Naive thymus-derived CD8-positive, alpha-beta T cell (primary cell): ENCODE results near the gene SMAD5. TPM values are rescaled to one million over a fixed set of nuclear protein-coding genes. Genes with fewer than 3 reads are reported as not detected.

Experiments used
- ATAC-seq, 2 donors: fragments of 150-1000 bp; cut with Tn5 transposase in 1 of 2; sonication (Bioruptor Pico), chemical (Tn5 transposase) in 1 of 2; 1 replicate in 1 of 2; 2 replicates in 1 of 2; pipeline ENCODE4 v1.10.0; 2021; ENCODE audit warnings: mild to moderate bottlenecking in 2 of 2, moderate library complexity in 2 of 2
- POLR2A ChIA-PET: fragments of 350-600 bp; sonication (Branson Sonifier 250); formaldehyde crosslinking; loops from one replicate; lab custom pipeline; 2021; ENCODE audit warnings: antibody characterized with exemption; lab: Charles Lee
- DNase-seq, 10 donors: peaks; one replicate each; pipeline versions ENCODE4 v3.0.0 to v3.0.0-alpha.2; 2020 to 2022
- H3K27ac Mint-ChIP-seq, 10 donors: one replicate each; pipeline ENCODE4 v1.8.0; 2020 to 2022; ENCODE audit warnings: mild to moderate bottlenecking in 10 of 10, mixed read lengths in 10 of 10, moderate library complexity in 4 of 10, inconsistent platforms in 1 of 10
- H3K27me3 Mint-ChIP-seq, 5 donors: one replicate each; pipeline ENCODE4 v1.8.0; 2021 to 2022; ENCODE audit warnings: mixed read lengths in 5 of 5
- H3K36me3 Mint-ChIP-seq, 3 donors: one replicate each; pipeline ENCODE4 v1.8.0; 2020 to 2022; ENCODE audit warnings: mixed read lengths in 3 of 3, mild to moderate bottlenecking in 2 of 3, inconsistent platforms in 1 of 3
- H3K4me1 Mint-ChIP-seq, 4 donors: one replicate each; pipeline ENCODE4 v1.8.0; 2021 to 2022; ENCODE audit warnings: mixed read lengths in 4 of 4
- H3K4me3 Mint-ChIP-seq, 10 donors: one replicate each; pipeline ENCODE4 v1.8.0; 2020 to 2022; ENCODE audit warnings: mild to moderate bottlenecking in 10 of 10, mixed read lengths in 10 of 10, moderate library complexity in 6 of 10, inconsistent platforms in 1 of 10
- H3K9me3 Mint-ChIP-seq, 9 donors: one replicate each; pipeline ENCODE4 v1.8.0; 2020 to 2022; ENCODE audit warnings: mixed read lengths in 9 of 9, mild to moderate bottlenecking in 3 of 9, inconsistent platforms in 1 of 9, moderate library complexity in 1 of 9
- polyA plus RNA-seq, 3 donors: library from polyadenylated mRNA; unstranded; fragments of 300-500 nt; fragmentation: Illumina TruSeq; gene quantifications; one replicate each; pipeline ENCODE4 v1.2.3, GENCODE V29; 2021
- total RNA-seq, 8 experiments: library from RNA in 2 of 8; stranded (reverse) in 2 of 8; gene quantifications; one replicate each; pipeline ENCODE4 v1.2.3 and lab custom pipeline; 2021 to 2026

SMAD5 gene
- total and polyA plus RNA-seq, 5 experiments from 2014 or later: 10.8 to 21.5 (median 17.2) TPM

DNA sequence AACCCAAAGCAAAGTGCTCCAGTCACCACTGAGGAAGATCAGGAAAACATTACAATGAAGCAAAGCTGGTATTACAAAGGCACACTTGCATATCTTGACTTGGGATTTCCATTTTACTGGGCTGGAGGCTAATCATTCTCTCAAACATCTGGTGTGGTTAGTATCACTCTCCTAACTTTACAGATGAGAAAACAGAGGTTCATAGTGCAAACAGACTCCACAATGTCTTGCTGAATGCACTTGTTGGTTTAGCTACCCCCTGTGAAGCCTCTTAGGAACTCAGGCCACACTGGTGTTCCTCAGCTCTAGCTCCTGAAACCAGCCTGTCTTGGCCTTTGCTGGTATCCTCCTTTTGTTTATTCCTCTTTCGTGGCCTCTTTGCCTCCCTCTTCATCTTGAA is 29.5 kb upstream of the SMAD5 start:
- POLR2A ChIA-PET: no interaction called here
- Mint-ChIP-seq H3K27ac (no peak overlapping the region), H3K4me3 (no peak overlapping the region), H3K9me3 (no peaks in the 10 kb centered on the region), H3K4me1 (no peaks in the 10 kb centered on the region), H3K27me3 (peaks cover 0 to 7% (median 4%) of the 10 kb centered on the region in 5 donors), H3K36me3 (no peaks in the 10 kb centered on the region)
- DNase-seq (no peak), ATAC-seq (no peak)

DNA sequence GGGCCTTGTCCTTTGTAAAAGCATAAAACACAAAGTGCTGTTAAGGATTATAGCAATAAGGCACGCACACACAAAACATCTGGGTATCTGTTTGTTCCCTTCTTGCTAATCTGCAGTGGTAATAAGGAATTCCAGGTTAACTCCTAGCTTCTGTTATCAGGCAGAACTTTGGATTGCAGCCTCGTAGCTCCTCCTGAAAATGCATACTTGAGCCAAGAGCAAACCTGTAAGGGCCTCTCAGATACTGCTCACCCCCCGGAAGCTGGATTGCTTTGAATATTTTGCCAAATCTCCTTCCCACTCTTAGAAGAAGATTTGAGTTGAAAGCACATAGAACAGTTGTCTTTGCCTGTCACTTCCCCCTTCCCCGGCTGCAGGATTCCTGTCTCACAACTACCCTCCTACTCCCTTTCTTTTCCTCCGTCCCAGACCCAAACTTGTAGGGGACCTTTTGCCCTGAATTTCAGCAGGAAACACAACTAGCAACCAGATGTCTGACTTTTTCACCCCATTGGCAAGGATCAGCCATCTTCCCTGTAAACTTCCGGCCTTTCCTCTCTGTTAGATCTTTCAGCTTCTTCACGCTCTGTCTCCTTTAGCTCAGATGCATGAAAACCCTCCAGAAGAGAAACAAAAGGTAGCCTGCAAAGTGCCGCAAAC is 28.2 kb upstream of the SMAD5 start:
- DNase-seq (no peak), ATAC-seq (no peak)
- H3K27me3 Mint-ChIP-seq: peaks cover 0 to 6% (median 0%) of the 10 kb centered on the region in 5 donors
- H3K36me3 Mint-ChIP-seq: no peaks in the 10 kb centered on the region
- no peaks in the 10 kb centered on the region for H3K4me1 Mint-ChIP-seq
- H3K27ac Mint-ChIP-seq: no peak overlapping the region
- H3K9me3 Mint-ChIP-seq: no peaks in the 10 kb centered on the region
- no peak overlapping the region for H3K4me3 Mint-ChIP-seq
- POLR2A ChIA-PET: no interaction called here

DNA sequence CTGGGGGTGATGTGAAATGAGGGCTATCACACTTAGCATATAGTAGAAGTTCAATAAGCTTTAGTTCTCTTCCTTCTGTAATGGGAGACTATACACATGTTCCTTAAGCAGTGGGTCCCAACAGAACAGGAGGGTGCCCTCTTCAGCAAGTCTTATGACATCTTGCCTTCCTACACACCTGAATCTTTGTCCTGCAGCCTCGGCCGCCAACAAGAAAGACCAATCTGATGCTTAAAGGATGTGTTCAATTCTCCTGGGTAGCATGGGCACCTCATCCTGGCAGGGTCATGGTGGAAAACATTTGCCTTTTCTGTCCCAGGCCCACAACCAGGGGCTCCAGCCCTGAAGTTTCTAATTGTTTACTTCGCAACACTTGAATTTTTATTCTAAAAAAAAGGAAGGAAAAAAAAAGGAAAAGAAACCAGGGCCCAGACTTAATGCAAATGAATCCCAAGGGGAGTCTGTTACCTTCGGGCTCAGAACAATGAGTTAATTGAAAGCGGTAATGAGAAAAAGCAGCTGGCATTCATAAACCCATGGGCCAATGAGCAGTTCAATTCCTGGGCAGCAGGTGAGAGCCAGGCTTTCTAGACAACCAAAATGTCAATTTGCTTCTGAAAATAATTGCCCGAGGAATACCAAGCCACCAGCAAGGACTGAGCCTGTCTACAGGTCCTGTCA is 26.2 kb upstream of the SMAD5 start:
- H3K9me3 Mint-ChIP-seq: no peaks in the 10 kb centered on the region
- no peak for ATAC-seq
- DNase-seq: no peak
- H3K27ac Mint-ChIP-seq: no peak overlapping the region
- peaks cover 0 to 6% (median 0%) of the 10 kb centered on the region in 5 donors for H3K27me3 Mint-ChIP-seq
- no peak overlapping the region for H3K4me3 Mint-ChIP-seq
- peaks cover 0 to 2% (median 0%) of the 10 kb centered on the region in 4 donors for H3K4me1 Mint-ChIP-seq
- POLR2A ChIA-PET: no interaction called here
- H3K36me3 Mint-ChIP-seq: no peaks in the 10 kb centered on the region

DNA sequence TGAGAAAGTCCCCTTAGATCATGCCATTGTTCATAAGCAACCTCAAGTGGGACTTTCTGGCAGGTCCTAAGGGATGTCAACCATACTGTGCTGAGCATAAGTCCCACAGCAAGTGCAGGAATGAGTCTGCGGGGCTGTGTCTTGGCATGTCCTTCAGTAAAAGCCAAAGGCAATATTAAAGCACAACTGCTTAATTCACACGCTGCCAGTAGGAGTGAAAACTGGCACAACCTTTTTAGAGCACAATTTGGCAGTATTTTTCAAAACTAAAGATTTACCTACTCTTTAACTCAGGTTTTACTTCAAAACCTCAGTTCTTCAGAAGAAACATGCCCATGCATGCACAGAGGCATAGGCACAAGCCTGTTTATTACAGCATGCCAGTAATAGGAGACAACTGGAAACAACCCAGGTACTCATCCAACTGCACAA is 24.4 kb upstream of the SMAD5 start:
- ATAC-seq: no peak
- POLR2A ChIA-PET: no interaction called here
- no peaks in the 10 kb centered on the region for H3K36me3 Mint-ChIP-seq
- DNase-seq: no peak
- peaks cover 0 to 8% (median 2%) of the 10 kb centered on the region in 5 donors for H3K27me3 Mint-ChIP-seq
- no peak overlapping the region for H3K4me3 Mint-ChIP-seq
- H3K4me1 Mint-ChIP-seq: peaks cover 0 to 2% (median 0%) of the 10 kb centered on the region in 4 donors
- no peak overlapping the region for H3K27ac Mint-ChIP-seq
- H3K9me3 Mint-ChIP-seq: no peaks in the 10 kb centered on the region

DNA sequence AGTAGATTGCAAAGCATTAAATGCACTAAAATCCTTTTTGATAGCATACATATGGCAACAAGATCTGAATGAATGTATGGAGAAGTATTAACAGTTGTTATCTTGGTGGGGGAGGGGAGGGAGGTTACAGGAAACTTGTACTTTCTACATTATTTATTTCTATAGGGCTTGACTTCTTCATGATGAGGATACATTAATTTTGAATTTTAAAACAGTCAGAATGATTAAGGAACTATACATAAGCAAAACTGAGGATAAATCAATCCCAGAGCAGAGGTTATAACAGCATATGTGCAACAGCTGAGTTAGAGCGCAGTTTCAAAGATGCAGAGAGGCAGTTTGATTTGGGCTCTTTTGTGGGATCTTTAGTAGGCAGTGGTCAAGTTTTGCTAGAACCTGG is 23.9 kb upstream of the SMAD5 start:
- Mint-ChIP-seq H3K9me3 (no peaks in the 10 kb centered on the region), H3K27me3 (peaks cover 0 to 8% (median 3%) of the 10 kb centered on the region in 5 donors), H3K36me3 (no peaks in the 10 kb centered on the region), H3K4me1 (peaks cover 0 to 2% (median 0%) of the 10 kb centered on the region in 4 donors), H3K27ac (peak overlapping the region in 1 of 10 donors; percentile 39), H3K4me3 (no peak overlapping the region)
- POLR2A ChIA-PET: no interaction called here
- no peak for DNase-seq
- ATAC-seq: no peak

DNA sequence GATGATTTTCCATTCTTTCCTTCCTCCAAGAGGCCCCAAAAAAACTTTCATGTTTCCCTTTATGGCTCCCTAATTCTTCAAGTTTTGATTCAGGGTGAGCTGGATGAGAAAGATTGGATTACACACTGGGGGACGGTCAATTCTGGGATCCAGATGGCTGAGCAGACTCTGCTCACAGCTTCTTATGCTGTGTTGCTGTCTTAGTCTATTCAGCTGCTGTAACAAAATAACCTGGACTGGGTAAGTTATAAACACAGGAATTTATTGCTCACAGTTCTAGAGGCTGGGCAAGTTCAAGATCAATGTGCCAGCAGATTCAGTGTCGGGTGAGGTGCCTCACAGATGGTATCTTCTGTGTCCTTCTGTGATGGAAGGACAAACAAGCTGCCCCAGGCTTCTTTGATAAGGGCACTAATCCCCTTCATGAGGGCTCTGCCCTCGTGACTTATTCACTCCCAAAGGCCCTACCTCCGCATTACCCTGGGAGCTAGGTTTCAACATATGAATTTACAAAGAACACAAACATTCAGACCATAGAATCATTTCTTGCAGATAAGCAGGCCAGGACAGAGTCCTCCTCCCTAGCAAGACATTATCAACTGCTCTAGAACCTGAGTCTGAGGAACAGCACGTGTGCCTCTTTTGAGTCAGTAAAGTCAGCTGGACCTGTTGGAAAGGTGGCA is 23.1 kb upstream of the SMAD5 start:
- POLR2A ChIA-PET: no interaction called here

DNA sequence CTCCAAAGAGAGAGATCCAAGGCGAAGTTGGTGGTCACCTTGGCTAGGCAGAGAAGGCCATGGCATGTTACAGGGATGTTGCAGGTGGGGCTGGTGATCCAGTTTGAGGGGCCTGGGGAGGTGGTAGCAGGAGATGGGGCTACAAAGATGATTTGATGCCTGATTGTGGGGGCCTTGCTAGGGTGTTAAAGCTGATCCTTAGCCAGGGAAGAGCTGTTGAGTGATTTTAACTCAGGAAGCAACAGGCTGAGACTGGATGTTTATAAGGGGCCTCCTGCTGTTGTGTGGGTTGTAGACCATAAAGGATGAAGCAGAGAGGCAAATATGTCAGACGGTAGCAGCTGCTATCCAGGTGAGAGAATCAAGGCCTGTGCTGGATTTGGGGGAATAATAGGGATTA is 19.0 kb upstream of the SMAD5 start:
- H3K4me3 Mint-ChIP-seq: no peak overlapping the region
- ATAC-seq (no peak), DNase-seq (no peak)
- no peaks in the 10 kb centered on the region for H3K9me3 Mint-ChIP-seq
- H3K36me3 Mint-ChIP-seq: no peaks in the 10 kb centered on the region
- peaks cover 0 to 6% (median 3%) of the 10 kb centered on the region in 5 donors for H3K27me3 Mint-ChIP-seq
- peaks cover 0 to 2% (median 0%) of the 10 kb centered on the region in 4 donors for H3K4me1 Mint-ChIP-seq
- POLR2A ChIA-PET: no interaction called here
- H3K27ac Mint-ChIP-seq: no peak overlapping the region

More for the DNA sequence above, 23.1 kb upstream of the SMAD5 start:
- no peaks in the 10 kb centered on the region for H3K9me3 Mint-ChIP-seq
- no peak for ATAC-seq
- H3K4me3 Mint-ChIP-seq: no peak overlapping the region
- H3K36me3 Mint-ChIP-seq: no peaks in the 10 kb centered on the region
- H3K4me1 Mint-ChIP-seq: peaks cover 0 to 2% (median 0%) of the 10 kb centered on the region in 4 donors
- H3K27me3 Mint-ChIP-seq: peaks cover 0 to 6% (median 3%) of the 10 kb centered on the region in 5 donors
- peak overlapping the region in 1 of 10 donors; percentile 3 for H3K27ac Mint-ChIP-seq
- no peak for DNase-seq

DNA sequence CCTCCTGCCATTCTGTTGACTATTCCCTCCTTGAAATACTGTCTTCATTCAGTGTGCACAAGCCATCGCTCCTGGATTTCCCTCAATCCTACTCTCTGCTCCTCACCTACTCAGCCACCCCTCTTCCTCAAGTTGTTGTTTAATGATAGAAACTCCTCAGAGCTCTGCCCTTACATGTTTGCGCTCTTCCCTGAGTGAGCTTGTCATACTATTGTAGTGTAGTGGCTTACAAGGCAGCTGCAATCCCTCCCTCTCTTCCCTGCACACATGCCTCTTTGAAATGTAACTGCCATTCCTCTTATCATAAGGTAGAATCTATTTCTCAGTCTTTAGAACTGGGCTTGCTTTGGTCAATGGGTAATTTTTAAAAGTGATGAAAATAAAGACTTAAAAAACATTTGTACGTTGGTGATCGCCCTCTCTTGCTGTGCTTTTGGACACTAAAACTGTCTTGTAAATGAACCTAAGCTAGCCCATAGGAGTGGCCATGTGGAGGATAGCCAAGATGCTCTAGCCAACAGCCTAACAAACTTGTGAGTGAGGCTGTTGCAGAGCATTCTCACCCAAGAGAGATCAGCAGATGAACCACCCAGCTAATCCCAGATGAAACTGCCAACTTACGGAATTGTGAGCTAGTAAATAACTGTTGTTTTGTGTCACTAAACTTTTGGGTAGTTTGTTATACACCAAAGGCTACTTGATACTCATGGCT is 18.1 kb upstream of the SMAD5 start:
- peaks cover 0 to 2% (median 0%) of the 10 kb centered on the region in 4 donors for H3K4me1 Mint-ChIP-seq
- no peak for ATAC-seq

DNA sequence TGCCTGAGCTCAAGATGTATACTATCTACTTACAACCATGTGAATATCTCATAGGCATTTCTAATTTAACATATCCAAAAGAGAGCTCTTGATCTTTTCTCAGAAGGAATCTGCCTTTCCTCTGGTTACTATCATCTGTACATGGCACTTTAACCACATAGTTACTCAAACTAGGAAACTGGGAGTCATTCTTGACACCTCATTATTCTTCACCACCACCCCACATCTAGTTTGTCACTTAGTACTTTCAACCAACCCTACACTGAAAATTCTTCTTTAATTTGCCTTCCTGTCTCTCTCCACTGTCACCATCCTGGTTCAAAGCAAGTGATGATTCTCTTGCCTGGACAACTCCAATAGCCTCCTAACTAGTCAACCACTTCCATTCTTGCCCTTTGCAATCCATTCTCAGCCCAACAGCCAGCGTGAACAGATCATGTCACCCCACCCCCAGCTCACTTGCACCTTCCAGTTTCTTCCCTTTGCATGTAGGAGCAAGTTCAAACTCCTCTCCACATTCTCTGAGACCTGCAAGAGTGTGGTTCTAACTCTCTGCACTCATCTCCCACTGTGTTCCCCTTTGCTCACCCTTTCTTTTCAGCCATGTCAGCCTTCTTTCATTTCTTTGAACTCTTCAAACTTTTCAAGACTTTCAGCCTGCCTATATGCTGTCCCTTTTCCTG is 17.3 kb upstream of the SMAD5 start:
- H3K4me1 Mint-ChIP-seq: peaks cover 0 to 2% (median 0%) of the 10 kb centered on the region in 4 donors
- DNase-seq (no peak), ATAC-seq (no peak)
- H3K4me3 Mint-ChIP-seq: no peak overlapping the region
- H3K9me3 Mint-ChIP-seq: no peaks in the 10 kb centered on the region
- no peak overlapping the region for H3K27ac Mint-ChIP-seq
- H3K36me3 Mint-ChIP-seq: no peaks in the 10 kb centered on the region
- H3K27me3 Mint-ChIP-seq: peaks cover 3 to 8% (median 4%) of the 10 kb centered on the region in 5 donors
- POLR2A ChIA-PET: no interaction called here

More for the DNA sequence above, 18.1 kb upstream of the SMAD5 start:
- DNase-seq: no peak
- H3K36me3 Mint-ChIP-seq: no peaks in the 10 kb centered on the region
- H3K9me3 Mint-ChIP-seq: no peaks in the 10 kb centered on the region
- no peak overlapping the region for H3K27ac Mint-ChIP-seq
- H3K27me3 Mint-ChIP-seq: peaks cover 0 to 6% (median 3%) of the 10 kb centered on the region in 5 donors
- H3K4me3 Mint-ChIP-seq: no peak overlapping the region
- POLR2A ChIA-PET: no interaction called here

DNA sequence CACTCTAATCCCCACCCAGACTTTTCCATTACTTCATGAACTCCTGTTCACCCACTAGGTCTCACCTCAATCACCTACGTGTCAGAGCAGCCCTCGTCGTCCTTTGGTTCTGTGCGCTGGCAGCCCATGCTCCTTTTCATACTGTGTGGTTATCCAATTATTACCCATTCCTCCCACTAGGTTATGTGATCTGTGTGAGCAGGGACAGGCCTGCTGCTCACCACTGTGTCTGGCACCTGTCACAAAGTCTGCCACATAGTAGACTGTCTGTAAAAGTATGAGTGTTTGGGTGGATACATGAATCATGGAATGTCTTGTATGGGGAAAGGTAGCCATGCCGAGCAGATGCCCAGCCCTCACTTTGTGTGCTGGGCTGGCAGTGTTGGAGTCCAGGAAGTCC is 12.1 kb upstream of the SMAD5 start:
- no peak overlapping the region for H3K27ac Mint-ChIP-seq
- no peaks in the 10 kb centered on the region for H3K36me3 Mint-ChIP-seq
- POLR2A ChIA-PET: no interaction called here
- no peak for ATAC-seq
- H3K9me3 Mint-ChIP-seq: no peaks in the 10 kb centered on the region
- no peaks in the 10 kb centered on the region for H3K4me1 Mint-ChIP-seq
- peaks cover 7 to 33% (median 11%) of the 10 kb centered on the region in 5 donors for H3K27me3 Mint-ChIP-seq
- no peak for DNase-seq
- no peak overlapping the region for H3K4me3 Mint-ChIP-seq

DNA sequence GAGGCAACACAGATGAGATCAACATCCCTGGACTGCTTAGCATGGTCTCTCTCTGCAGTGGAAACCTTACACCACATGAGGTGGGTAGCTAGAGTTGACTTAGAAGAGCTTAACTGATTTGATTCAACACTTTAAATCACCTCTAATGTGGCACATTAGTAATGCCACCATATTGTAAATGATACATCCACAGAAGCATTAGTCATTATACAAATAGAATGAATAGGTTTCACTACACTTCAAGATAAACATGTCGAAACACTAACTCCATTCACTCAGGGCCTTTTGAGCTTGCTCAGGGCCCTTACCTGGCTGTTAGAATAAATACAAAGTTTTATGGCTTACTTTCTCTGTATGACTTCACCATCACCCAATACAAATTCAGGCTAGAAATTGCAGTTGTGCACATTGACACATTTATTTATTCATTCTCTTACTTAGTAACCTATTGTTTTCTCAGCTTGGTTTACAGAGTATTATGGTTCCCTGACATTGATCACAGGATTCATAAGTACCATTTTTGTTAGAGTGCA is 9.3 kb upstream of the SMAD5 start:
- Mint-ChIP-seq H3K4me1 (no peaks in the 10 kb centered on the region), H3K36me3 (no peaks in the 10 kb centered on the region), H3K27me3 (peaks cover 13 to 60% (median 27%) of the 10 kb centered on the region in 5 donors), H3K9me3 (peaks cover 0 to 2% (median 0%) of the 10 kb centered on the region in 9 donors), H3K4me3 (no peak overlapping the region), H3K27ac (no peak overlapping the region)
- POLR2A ChIA-PET: no interaction called here
- ATAC-seq: no peak
- DNase-seq: no peak

DNA sequence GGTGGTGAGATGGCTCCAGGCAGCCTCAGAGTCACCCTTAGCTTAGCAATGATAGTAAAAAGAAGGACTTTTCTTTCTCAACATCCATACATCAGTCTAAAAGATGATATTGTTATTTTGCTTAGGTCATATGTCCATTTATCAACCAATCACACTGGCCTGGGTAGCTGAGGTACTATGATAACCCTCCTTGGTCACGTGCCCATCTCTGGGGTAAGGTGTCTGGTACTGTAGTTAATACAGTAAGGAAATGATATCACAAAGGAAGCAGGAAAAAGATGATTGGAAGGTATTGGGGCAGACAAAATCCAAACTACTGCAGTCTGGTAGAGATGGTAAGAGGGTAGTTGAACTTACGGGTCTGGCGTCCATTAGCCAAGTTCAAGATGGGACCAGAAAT is 5.1 kb upstream of the SMAD5 start:
- POLR2A ChIA-PET: no interaction called here
- Mint-ChIP-seq H3K9me3 (peaks cover 0 to 2% (median 0%) of the 10 kb centered on the region in 9 donors), H3K4me1 (peaks cover 0 to 7% (median 5%) of the 10 kb centered on the region in 4 donors), H3K27ac (no peak overlapping the region), H3K36me3 (no peaks in the 10 kb centered on the region), H3K4me3 (no peak overlapping the region), H3K27me3 (peaks cover 15 to 54% (median 38%) of the 10 kb centered on the region in 5 donors)
- DNase-seq (no peak), ATAC-seq (no peak)
